Neural cell (in vitro differentiated cells): ENCODE measurements around the gene SPON1. TPM values are rescaled to one million over a fixed set of nuclear protein-coding genes. Genes with fewer than 3 reads are reported as not detected.

Experiments
- H2AFZ ChIP-seq: fragments of 200-600, 300-800 bp; sonication (generic), shearing (Covaris generic); 2 replicates; pipeline ENCODE4 v1.6.0; 2014; ENCODE audit warnings: low read depth, mild to moderate bottlenecking, antibody characterized with exemption, low read length, moderate library complexity
- H3F3A ChIP-seq: fragments of 200-600 bp; shearing (Covaris generic); 2 replicates; pipeline ENCODE4 v1.6.1; 2016; ENCODE audit warnings: mild to moderate bottlenecking, moderate library complexity, mixed read lengths, antibody characterized with exemption, low read length; ENCODE audit not compliant: insufficient read depth, poor library complexity, severe bottlenecking
- H3K27ac ChIP-seq: fragments of 200-600, 300-800 bp; sonication (generic), shearing (Covaris generic); 2 replicates; pipeline ENCODE4 v1.5.1; 2014; ENCODE audit warnings: mild to moderate bottlenecking, low read length, moderate library complexity
- H3K27me3 ChIP-seq: fragments of 300-800, 200-600 bp; sonication (generic), shearing (Covaris generic); 2 replicates; pipeline ENCODE4 v1.6.0; 2014; ENCODE audit warnings: mild to moderate bottlenecking, low read depth, low read length, moderate library complexity; ENCODE audit not compliant: insufficient read depth
- H3K36me3 ChIP-seq: fragments of 300-800, 200-600 bp; sonication (generic), shearing (Covaris generic); 2 replicates; pipeline ENCODE4 v1.5.1; 2014; ENCODE audit warnings: mild to moderate bottlenecking, antibody characterized with exemption, low read length, moderate library complexity; ENCODE audit not compliant: insufficient read depth
- H3K4me2 ChIP-seq: fragments of 300-800, 200-600 bp; sonication (generic), shearing (Covaris generic); 2 replicates; pipeline ENCODE4 v1.6.0; 2014; ENCODE audit warnings: mild to moderate bottlenecking, low read length
- H3K4me3 ChIP-seq: fragments of 300-800, 200-600 bp; sonication (generic), shearing (Covaris generic); 2 replicates; pipeline ENCODE4 v1.5.1; 2014; ENCODE audit warnings: mild to moderate bottlenecking, low read length, moderate library complexity
- H3K79me2 ChIP-seq: fragments of 200-600 bp; shearing (Covaris generic); replicated peaks from 2 replicates; pipeline ENCODE4 v1.6.0; 2014; ENCODE audit warnings: mild to moderate bottlenecking, low read length, moderate library complexity; ENCODE audit not compliant: insufficient read depth
- H3K9ac ChIP-seq: fragments of 300-800, 200-600 bp; sonication (generic), shearing (Covaris generic); 2 replicates; pipeline ENCODE4 v1.6.1; 2016; ENCODE audit warnings: mild to moderate bottlenecking, low read length, mixed read lengths
- H3K9me2 ChIP-seq: fragments of 200-600 bp; shearing (Covaris generic); 2 replicates; pipeline ENCODE4 v1.6.1; 2016; ENCODE audit warnings: mild to moderate bottlenecking, low read length, mixed read lengths; ENCODE audit not compliant: insufficient read depth
- H3K9me3 ChIP-seq: fragments of 200-600, 300-800 bp; sonication (generic), shearing (Covaris generic); 2 replicates; pipeline ENCODE4 v1.6.1; 2016; ENCODE audit warnings: mild to moderate bottlenecking, mixed run types, low read length, moderate library complexity, mixed read lengths
- H4K20me1 ChIP-seq: fragments of 200-600 bp; shearing (Covaris generic); 2 replicates; pipeline ENCODE4 v1.6.1; 2016; ENCODE audit warnings: mild to moderate bottlenecking, mixed run types; ENCODE audit not compliant: insufficient read depth
- EP300 ChIP-seq: fragments of 450-650 bp; conservative IDR thresholded peaks from 2 replicates; pipeline ENCODE4 v1.6.1; 2014; ENCODE audit warnings: antibody characterized with exemption, mild to moderate bottlenecking, moderate library complexity; ENCODE audit not compliant: poor library complexity, severe bottlenecking
- EZH2 ChIP-seq: fragments of 200-600, 300-800 bp; shearing (Covaris generic), sonication (generic); IDR thresholded peaks from 2 replicates; pipeline ENCODE4 v1.6.1; 2014; ENCODE audit warnings: antibody characterized with exemption, low read length, borderline replicate concordance, mild to moderate bottlenecking; ENCODE audit not compliant: insufficient read depth, poor library complexity, severe bottlenecking
- MXI1 ChIP-seq: fragments of 450-650 bp; conservative IDR thresholded peaks from 2 replicates; pipeline ENCODE4 v1.6.1; 2014; ENCODE audit warnings: antibody characterized with exemption, mild to moderate bottlenecking; ENCODE audit not compliant: poor library complexity, severe bottlenecking
- POLR2AphosphoS5 ChIP-seq: IDR thresholded peaks from 2 replicates; pipeline ENCODE4 v1.6.1; 2012
- RAD21 ChIP-seq: fragments of 450-650 bp; conservative IDR thresholded peaks from 2 replicates; pipeline ENCODE4 v1.6.1; 2014; ENCODE audit warnings: antibody characterized with exemption, mild to moderate bottlenecking, moderate library complexity
- REST ChIP-seq: IDR thresholded peaks from 2 replicates; pipeline ENCODE4 v1.6.1; 2012; ENCODE audit warnings: borderline replicate concordance
- SMC3 ChIP-seq: fragments of 450-650 bp; conservative IDR thresholded peaks from 2 replicates; pipeline ENCODE4 v1.6.1; 2014; ENCODE audit warnings: antibody characterized with exemption, mild to moderate bottlenecking, moderate library complexity; ENCODE audit not compliant: poor library complexity
- TAF1 ChIP-seq: IDR thresholded peaks from 2 replicates; pipeline ENCODE4 v1.6.1; 2012; ENCODE audit warnings: low read depth
- polyA plus RNA-seq: library from polyadenylated mRNA; depleted of rRNA; stranded (reverse); fragments of >200 nt; gene quantifications from 2 replicates; pipeline ENCODE4 v1.2.3, GENCODE V29; 2014
- TF ChIP-seq, protein P1 (sequence below): fragments of 450-650 bp; IDR thresholded peaks from 2 replicates; pipeline ENCODE4 v1.5.1; 2014; ENCODE audit warnings: antibody characterized with exemption, mild to moderate bottlenecking, moderate library complexity; ENCODE audit not compliant: poor library complexity, severe bottlenecking

Gene SPON1
- polyA plus RNA-seq, 1 donor from 2014 or later = 0.66 TPM

- H3K79me2 ChIP-seq = no peaks in the 10 kb centered on the region
- H3K9me2 ChIP-seq = no peaks in the 10 kb centered on the region
- H3F3A ChIP-seq = no peaks in the 10 kb centered on the region
- no peak overlapping the region for H3K9ac ChIP-seq
- H2AFZ ChIP-seq = no peak overlapping the region
- no peaks in the 10 kb centered on the region for H3K36me3 ChIP-seq
- H3K9me3 ChIP-seq = no peaks in the 10 kb centered on the region
- no peak overlapping the region for H3K4me3 ChIP-seq
- no peaks in the 10 kb centered on the region for H3K27me3 ChIP-seq
- no peaks in the 10 kb centered on the region for H4K20me1 ChIP-seq
- no peak overlapping the region for H3K27ac ChIP-seq
- no peak for TF ChIP-seq TAF1
- TF ChIP-seq, protein P1, sequence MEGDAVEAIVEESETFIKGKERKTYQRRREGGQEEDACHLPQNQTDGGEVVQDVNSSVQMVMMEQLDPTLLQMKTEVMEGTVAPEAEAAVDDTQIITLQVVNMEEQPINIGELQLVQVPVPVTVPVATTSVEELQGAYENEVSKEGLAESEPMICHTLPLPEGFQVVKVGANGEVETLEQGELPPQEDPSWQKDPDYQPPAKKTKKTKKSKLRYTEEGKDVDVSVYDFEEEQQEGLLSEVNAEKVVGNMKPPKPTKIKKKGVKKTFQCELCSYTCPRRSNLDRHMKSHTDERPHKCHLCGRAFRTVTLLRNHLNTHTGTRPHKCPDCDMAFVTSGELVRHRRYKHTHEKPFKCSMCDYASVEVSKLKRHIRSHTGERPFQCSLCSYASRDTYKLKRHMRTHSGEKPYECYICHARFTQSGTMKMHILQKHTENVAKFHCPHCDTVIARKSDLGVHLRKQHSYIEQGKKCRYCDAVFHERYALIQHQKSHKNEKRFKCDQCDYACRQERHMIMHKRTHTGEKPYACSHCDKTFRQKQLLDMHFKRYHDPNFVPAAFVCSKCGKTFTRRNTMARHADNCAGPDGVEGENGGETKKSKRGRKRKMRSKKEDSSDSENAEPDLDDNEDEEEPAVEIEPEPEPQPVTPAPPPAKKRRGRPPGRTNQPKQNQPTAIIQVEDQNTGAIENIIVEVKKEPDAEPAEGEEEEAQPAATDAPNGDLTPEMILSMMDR = no peak
- TF ChIP-seq SMC3 = no peak
- TF ChIP-seq POLR2AphosphoS5 = no peak
- TF ChIP-seq REST = no peak
- no peak for TF ChIP-seq EP300
- TF ChIP-seq RAD21 = no peak
- TF ChIP-seq EZH2 = no peak
- TF ChIP-seq MXI1 = no peak
- H3K4me2 ChIP-seq = no peak overlapping the region
These were observed 37.2 kb downstream of the SPON1 start for GRCh38 chr11:13999704-14000103.

GRCh38 chr11:14001597-14001996 is 39.1 kb downstream of the SPON1 start:
- H4K20me1 ChIP-seq = no peaks in the 10 kb centered on the region
- H2AFZ ChIP-seq = no peak overlapping the region
- TF ChIP-seq EP300 = no peak
- no peak for TF ChIP-seq RAD21
- TF ChIP-seq REST = no peak
- TF ChIP-seq, protein P1 = no peak
- no peak for TF ChIP-seq TAF1
- TF ChIP-seq EZH2 = no peak
- TF ChIP-seq POLR2AphosphoS5 = no peak
- no peak for TF ChIP-seq SMC3
- TF ChIP-seq MXI1 = no peak
- H3K4me3 ChIP-seq = no peak overlapping the region
- H3K79me2 ChIP-seq = no peaks in the 10 kb centered on the region
- no peak overlapping the region for H3K4me2 ChIP-seq
- no peaks in the 10 kb centered on the region for H3F3A ChIP-seq
- no peaks in the 10 kb centered on the region for H3K9me3 ChIP-seq
- H3K27ac ChIP-seq = no peak overlapping the region
- H3K36me3 ChIP-seq = no peaks in the 10 kb centered on the region
- no peak overlapping the region for H3K9ac ChIP-seq
- no peaks in the 10 kb centered on the region for H3K9me2 ChIP-seq
- no peaks in the 10 kb centered on the region for H3K27me3 ChIP-seq
